PFSK-1 (cell line): ENCODE measurements around the gene COL6A3.

Source experiments
- POLR2AphosphoS5 ChIP-seq: IDR thresholded peaks from 2 replicates; pipeline ENCODE4 v1.6.1; 2012; ENCODE audit warnings: low read depth, mild to moderate bottlenecking, control low read depth, low read length, moderate library complexity
- TF ChIP-seq, protein P1 (sequence below), 2 experiments: IDR thresholded peaks; 2 replicates each; pipeline versions ENCODE4 v1.6.1 to v1.8.0; 2011 to 2012; ENCODE audit warnings: low read depth in 2 of 2, low read length in 2 of 2, control low read depth in 1 of 2, inconsistent platforms in 1 of 2, mild to moderate bottlenecking in 1 of 2, moderate library complexity in 1 of 2; ENCODE audit not compliant: insufficient read depth in 1 of 2

GRCh38 chr2:237298151-237299118 lies 115.5 kb downstream of the COL6A3 start:
- TF ChIP-seq POLR2AphosphoS5: no peak
- TF ChIP-seq, protein P1, sequence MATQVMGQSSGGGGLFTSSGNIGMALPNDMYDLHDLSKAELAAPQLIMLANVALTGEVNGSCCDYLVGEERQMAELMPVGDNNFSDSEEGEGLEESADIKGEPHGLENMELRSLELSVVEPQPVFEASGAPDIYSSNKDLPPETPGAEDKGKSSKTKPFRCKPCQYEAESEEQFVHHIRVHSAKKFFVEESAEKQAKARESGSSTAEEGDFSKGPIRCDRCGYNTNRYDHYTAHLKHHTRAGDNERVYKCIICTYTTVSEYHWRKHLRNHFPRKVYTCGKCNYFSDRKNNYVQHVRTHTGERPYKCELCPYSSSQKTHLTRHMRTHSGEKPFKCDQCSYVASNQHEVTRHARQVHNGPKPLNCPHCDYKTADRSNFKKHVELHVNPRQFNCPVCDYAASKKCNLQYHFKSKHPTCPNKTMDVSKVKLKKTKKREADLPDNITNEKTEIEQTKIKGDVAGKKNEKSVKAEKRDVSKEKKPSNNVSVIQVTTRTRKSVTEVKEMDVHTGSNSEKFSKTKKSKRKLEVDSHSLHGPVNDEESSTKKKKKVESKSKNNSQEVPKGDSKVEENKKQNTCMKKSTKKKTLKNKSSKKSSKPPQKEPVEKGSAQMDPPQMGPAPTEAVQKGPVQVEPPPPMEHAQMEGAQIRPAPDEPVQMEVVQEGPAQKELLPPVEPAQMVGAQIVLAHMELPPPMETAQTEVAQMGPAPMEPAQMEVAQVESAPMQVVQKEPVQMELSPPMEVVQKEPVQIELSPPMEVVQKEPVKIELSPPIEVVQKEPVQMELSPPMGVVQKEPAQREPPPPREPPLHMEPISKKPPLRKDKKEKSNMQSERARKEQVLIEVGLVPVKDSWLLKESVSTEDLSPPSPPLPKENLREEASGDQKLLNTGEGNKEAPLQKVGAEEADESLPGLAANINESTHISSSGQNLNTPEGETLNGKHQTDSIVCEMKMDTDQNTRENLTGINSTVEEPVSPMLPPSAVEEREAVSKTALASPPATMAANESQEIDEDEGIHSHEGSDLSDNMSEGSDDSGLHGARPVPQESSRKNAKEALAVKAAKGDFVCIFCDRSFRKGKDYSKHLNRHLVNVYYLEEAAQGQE (IDR thresholded peaks at IDR 0.05; ENCODE audit: insufficient read depth in 1 of 2, low read depth in 2 of 2, low read length in 2 of 2): no peak
